HCT116 (cell line): ENCODE measurements around the gene IARS1. TPM values are rescaled to one million over a fixed set of nuclear protein-coding genes. Genes with fewer than 3 reads are reported as not detected.

Source experiments
- ATAC-seq: fragments of 200-7000 bp; cut with Tn5 transposase; 2 replicates; pipeline ENCODE4 v1.9.1; 2020; ENCODE audit warnings: mild to moderate bottlenecking, moderate library complexity
- BruUV-seq: library from RNA; stranded (reverse); fragments of 400-500 nt; replicated peaks from 2 replicates; lab custom pipeline; 2021; lab: Mats Ljungman, UMichigan
- CTCF ChIA-PET: fragments of 300-600 bp; sonication (Branson Sonifier 250); formaldehyde crosslinking; loops from one replicate; lab custom pipeline; 2021; ENCODE audit warnings: antibody characterized with exemption; lab: Charles Lee
- POLR2A ChIA-PET: fragments of 300-600, 350-600 bp; sonication (Branson Sonifier 250); formaldehyde crosslinking; loops from one replicate; lab custom pipeline; 2021; ENCODE audit warnings: antibody characterized with exemption; lab: Charles Lee
- RAD21 ChIA-PET, 2 experiments: fragments of 300-600 bp; sonication (Branson Sonifier 250); formaldehyde crosslinking; loops; one replicate each; lab custom pipeline; 2023; ENCODE audit warnings: low total read pairs in 2 of 2; ENCODE audit not compliant: uncharacterized antibody in 2 of 2, unreplicated experiment in 2 of 2, low non-redundant PET in 1 of 2; lab: Charles Lee
- DNase-seq: peaks from one replicate; pipeline ENCODE4 v3.0.0-alpha.2; 2010; ENCODE audit warnings: low read depth, low spot score
- H2AFZ ChIP-seq: fragments of 200-600 bp; shearing (Covaris generic), sonication (generic); 2 replicates; pipeline ENCODE4 v1.6.1; 2017; ENCODE audit warnings: low read depth, mixed run types, mixed read lengths, antibody characterized with exemption, low read length; ENCODE audit not compliant: poor library complexity, severe bottlenecking
- H3K27ac ChIP-seq: 2 replicates; pipeline ENCODE4 v1.5.1; 2012; ENCODE audit warnings: low read depth, low read length
- H3K27me3 ChIP-seq: fragments of 200-600 bp; sonication (generic); 2 replicates; pipeline ENCODE4 v1.6.1; 2016; ENCODE audit warnings: mixed run types, low read length, mixed read lengths; ENCODE audit not compliant: insufficient read depth
- H3K36me3 ChIP-seq, 2 experiments: fragments of 200-500 bp in 1 of 2; fragments of 200-600 bp in 1 of 2; sonication (Bioruptor generic) in 1 of 2; sonication (generic) in 1 of 2; 2 replicates each; pipeline versions ENCODE4 v1.5.1 to v1.6.1; 2014 to 2016; ENCODE audit warnings: low read length in 2 of 2, inconsistent platforms in 1 of 2, mixed read lengths in 1 of 2, mixed run types in 1 of 2; ENCODE audit not compliant: insufficient read depth in 2 of 2, control insufficient read depth in 1 of 2
- H3K4me1 ChIP-seq, 2 experiments: fragments of 200-600 bp in 1 of 2; sonication (generic) in 1 of 2; 2 replicates each; pipeline versions ENCODE4 v1.5.1 to v1.6.1; 2012 to 2017; ENCODE audit warnings: low read length in 2 of 2, inconsistent platforms in 1 of 2, mild to moderate bottlenecking in 1 of 2, mixed read lengths in 1 of 2, mixed run types in 1 of 2, moderate library complexity in 1 of 2; ENCODE audit not compliant: insufficient read depth in 2 of 2, control insufficient read depth in 1 of 2
- H3K4me2 ChIP-seq: fragments of 200-600 bp; sonication (generic); 2 replicates; pipeline ENCODE4 v1.6.1; 2017; ENCODE audit warnings: mixed run types, low read length, mixed read lengths
- H3K4me3 ChIP-seq, 2 experiments: fragments of 200-600 bp in 1 of 2; sonication (generic) in 1 of 2; replicated peaks in 1 of 2; 2 replicates each; pipeline ENCODE4 v1.5.1; 2011 to 2016; ENCODE audit warnings: low read length in 2 of 2, control low read depth in 1 of 2, low read depth in 1 of 2, mild to moderate bottlenecking in 1 of 2, mixed read lengths in 1 of 2, mixed run types in 1 of 2
- H3K79me2 ChIP-seq: fragments of 200-600 bp; sonication (generic); 2 replicates; pipeline ENCODE4 v1.6.1; 2017; ENCODE audit warnings: mild to moderate bottlenecking, mixed run types, low read length, moderate library complexity, mixed read lengths; ENCODE audit not compliant: insufficient read depth
- H3K9ac ChIP-seq: fragments of 200-600 bp; sonication (generic); 2 replicates; pipeline ENCODE4 v1.6.1; 2016; ENCODE audit warnings: low read length, mixed read lengths
- H3K9me2 ChIP-seq: fragments of 200-600 bp; sonication (generic), shearing (Covaris generic); 2 replicates; pipeline ENCODE4 v1.6.1; 2017; ENCODE audit warnings: mixed run types, mild to moderate bottlenecking, moderate library complexity; ENCODE audit not compliant: insufficient read depth
- H3K9me3 ChIP-seq, 2 experiments: fragments of 200-500 bp in 1 of 2; fragments of 200-600 bp in 1 of 2; sonication (Bioruptor generic) in 1 of 2; sonication (generic) in 1 of 2; 2 replicates each; pipeline ENCODE4 v1.6.1; 2014 to 2017; ENCODE audit warnings: low read length in 2 of 2, mixed read lengths in 2 of 2, inconsistent platforms in 1 of 2, low read depth in 1 of 2, mild to moderate bottlenecking in 1 of 2, mixed run types in 1 of 2, moderate library complexity in 1 of 2; ENCODE audit not compliant: control insufficient read depth in 1 of 2, insufficient read depth in 1 of 2
- H4K20me1 ChIP-seq: fragments of 200-600 bp; sonication (generic), shearing (Covaris generic); 2 replicates; pipeline ENCODE4 v1.6.1; 2017; ENCODE audit warnings: mixed run types, mild to moderate bottlenecking, moderate library complexity; ENCODE audit not compliant: insufficient read depth
- ATF3 ChIP-seq: IDR thresholded peaks from 2 replicates; pipeline ENCODE4 v1.6.1; 2012
- CEBPB ChIP-seq: IDR thresholded peaks from 2 replicates; pipeline ENCODE4 v1.6.1; 2012; ENCODE audit warnings: low read depth
- EGR1 ChIP-seq: IDR thresholded peaks from 2 replicates; pipeline ENCODE4 v1.6.1; 2012; ENCODE audit warnings: low read depth
- EZH2 ChIP-seq: fragments of 200-600 bp; sonication (generic); IDR thresholded peaks from 2 replicates; pipeline ENCODE4 v1.6.1; 2017; ENCODE audit warnings: antibody characterized with exemption, mixed run types
- EZH2phosphoT487 ChIP-seq: fragments of 200-600 bp; IDR thresholded peaks from 2 replicates; pipeline ENCODE4 v1.6.1; 2018; ENCODE audit warnings: antibody characterized with exemption, borderline replicate concordance
- JUND ChIP-seq: IDR thresholded peaks from 2 replicates; pipeline ENCODE4 v1.6.1; 2012
- POLR2A ChIP-seq: IDR thresholded peaks from 2 replicates; pipeline ENCODE4 v1.7.0; 2011; ENCODE audit warnings: borderline replicate concordance; ENCODE audit not compliant: insufficient read depth, insufficient read length; ENCODE audit errors: extremely low read depth
- POLR2AphosphoS5 ChIP-seq: IDR thresholded peaks from 2 replicates; pipeline ENCODE4 v1.6.1; 2011; ENCODE audit warnings: mild to moderate bottlenecking, low read depth, low read length, moderate library complexity
- RAD21 ChIP-seq: IDR thresholded peaks from 2 replicates; pipeline ENCODE4 v1.6.1; 2012; ENCODE audit warnings: low read depth, mild to moderate bottlenecking
- REST ChIP-seq: IDR thresholded peaks from 2 replicates; pipeline ENCODE4 v1.6.1; 2012; ENCODE audit warnings: low read depth
- SIN3A ChIP-seq: IDR thresholded peaks from 2 replicates; pipeline ENCODE4 v1.6.1; 2012; ENCODE audit warnings: low read depth
- SP1 ChIP-seq: IDR thresholded peaks from 2 replicates; pipeline ENCODE4 v1.6.1; 2012; ENCODE audit warnings: low read depth
- TCF7L2 ChIP-seq: IDR thresholded peaks from 2 replicates; pipeline ENCODE4 v1.7.0; 2011; ENCODE audit warnings: borderline replicate concordance, inconsistent platforms; ENCODE audit not compliant: insufficient read depth, insufficient read length; ENCODE audit errors: extremely low read depth
- YY1 ChIP-seq: IDR thresholded peaks from 2 replicates; pipeline ENCODE4 v1.6.1; 2011; ENCODE audit warnings: low read length, low read depth, moderate library complexity, mild to moderate bottlenecking; ENCODE audit not compliant: insufficient replicate concordance; ENCODE audit errors: extremely low read depth
- ZFX ChIP-seq: fragments of 450-650 bp; IDR thresholded peaks from 2 replicates; pipeline ENCODE4 v1.6.1; 2017
- ZNF274 ChIP-seq: fragments of 200-500 bp; sonication (Bioruptor generic); IDR thresholded peaks from 2 replicates; pipeline ENCODE4 v1.6.1; 2014; ENCODE audit warnings: mild to moderate bottlenecking, low read depth, low read length, inconsistent platforms
- intact Hi-C: fragments of 100-400 bp; cut with micrococcal nuclease; formaldehyde crosslinking; loops from 2 replicates; pipeline ENCODE4 v1.10.0; 2022
- total RNA-seq: library from RNA; stranded (reverse); gene quantifications from one replicate; pipeline ENCODE4 v1.2.1, GENCODE V29; 2021; ENCODE audit not compliant: unreplicated experiment
- TF ChIP-seq, protein P1 (sequence below): IDR thresholded peaks from 2 replicates; pipeline ENCODE4 v1.6.1; 2012
- TF ChIP-seq, protein P2 (sequence below), 3 experiments: fragments of 200-600 bp in 1 of 3; sonication (generic) in 1 of 3; IDR thresholded peaks in 2 of 3; conservative IDR thresholded peaks in 1 of 3; 2 replicates each; pipeline ENCODE4 v1.5.1; 2012 to 2017; ENCODE audit warnings: low read depth in 2 of 3, low read length in 2 of 3, antibody characterized with exemption in 1 of 3, borderline replicate concordance in 1 of 3, control low read depth in 1 of 3, mild to moderate bottlenecking in 1 of 3, mixed read lengths in 1 of 3, mixed run types in 1 of 3, moderate library complexity in 1 of 3; ENCODE audit not compliant: insufficient read depth in 1 of 3
- TF ChIP-seq, protein P3 (sequence below): IDR thresholded peaks from 2 replicates; pipeline ENCODE4 v1.6.1; 2011; ENCODE audit warnings: mild to moderate bottlenecking, low read length, moderate library complexity; ENCODE audit not compliant: insufficient replicate concordance; ENCODE audit errors: extremely low read depth

The IARS1 gene
- total RNA-seq, 1 experiment from 2014 or later = 279 TPM

GRCh38 chr9:92324431-92324830, 30.9 kb upstream of the IARS1 start:
- Histone ChIP-seq H3K9me2 (no peaks in the 10 kb centered on the region), H3K27me3 (no peaks in the 10 kb centered on the region), H3K4me2 (peak overlapping the region; percentile 82), H3K9ac (peak overlapping the region; percentile 88), H3K4me3 (peak overlapping the region; percentile 86 to 88), H3K4me1 (peaks cover 9 to 17% of the 10 kb centered on the region in 2 experiments; a peak in 3 of 4 replicates), H3K36me3 (peaks cover 17 to 18% of the 10 kb centered on the region in 2 experiments), H2AFZ (no peak overlapping the region), H3K27ac (peak overlapping the region; percentile 87; the same call in 1 of the 2 replicates), H4K20me1 (no peaks in the 10 kb centered on the region), H3K9me3 (no peaks in the 10 kb centered on the region), H3K79me2 (peaks cover 31% of the 10 kb centered on the region)
- BruUV-seq = no TSS peak
- intact Hi-C loops = no loop called here
- no peak for DNase-seq
- no peak for ATAC-seq
- CTCF ChIA-PET = no interaction called here
- TF ChIP-seq TCF7L2 = no peak
- TF ChIP-seq, protein P1, sequence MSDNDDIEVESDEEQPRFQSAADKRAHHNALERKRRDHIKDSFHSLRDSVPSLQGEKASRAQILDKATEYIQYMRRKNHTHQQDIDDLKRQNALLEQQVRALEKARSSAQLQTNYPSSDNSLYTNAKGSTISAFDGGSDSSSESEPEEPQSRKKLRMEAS = no peak
- no peak for TF ChIP-seq ZFX
- TF ChIP-seq JUND = no peak
- TF ChIP-seq POLR2A = no peak
- no peak for TF ChIP-seq EZH2phosphoT487
- TF ChIP-seq ATF3 = no peak
- no peak for TF ChIP-seq YY1
- TF ChIP-seq, protein P2, sequence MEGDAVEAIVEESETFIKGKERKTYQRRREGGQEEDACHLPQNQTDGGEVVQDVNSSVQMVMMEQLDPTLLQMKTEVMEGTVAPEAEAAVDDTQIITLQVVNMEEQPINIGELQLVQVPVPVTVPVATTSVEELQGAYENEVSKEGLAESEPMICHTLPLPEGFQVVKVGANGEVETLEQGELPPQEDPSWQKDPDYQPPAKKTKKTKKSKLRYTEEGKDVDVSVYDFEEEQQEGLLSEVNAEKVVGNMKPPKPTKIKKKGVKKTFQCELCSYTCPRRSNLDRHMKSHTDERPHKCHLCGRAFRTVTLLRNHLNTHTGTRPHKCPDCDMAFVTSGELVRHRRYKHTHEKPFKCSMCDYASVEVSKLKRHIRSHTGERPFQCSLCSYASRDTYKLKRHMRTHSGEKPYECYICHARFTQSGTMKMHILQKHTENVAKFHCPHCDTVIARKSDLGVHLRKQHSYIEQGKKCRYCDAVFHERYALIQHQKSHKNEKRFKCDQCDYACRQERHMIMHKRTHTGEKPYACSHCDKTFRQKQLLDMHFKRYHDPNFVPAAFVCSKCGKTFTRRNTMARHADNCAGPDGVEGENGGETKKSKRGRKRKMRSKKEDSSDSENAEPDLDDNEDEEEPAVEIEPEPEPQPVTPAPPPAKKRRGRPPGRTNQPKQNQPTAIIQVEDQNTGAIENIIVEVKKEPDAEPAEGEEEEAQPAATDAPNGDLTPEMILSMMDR (IDR thresholded peaks at IDR 0.05 in 2 of 3, conservative IDR thresholded peaks at IDR 0.05 in 1 of 3; ENCODE audit: borderline replicate concordance in 1 of 3, insufficient read depth in 1 of 3, low read depth in 2 of 3, low read length in 2 of 3) = no peak
- TF ChIP-seq EZH2 = no peak
- TF ChIP-seq RAD21 = no peak
- TF ChIP-seq POLR2AphosphoS5 = no peak
- no peak for TF ChIP-seq ZNF274
- TF ChIP-seq CEBPB = no peak
- no peak for TF ChIP-seq SP1
- TF ChIP-seq REST = no peak
- no peak for TF ChIP-seq EGR1
- TF ChIP-seq, protein P3, sequence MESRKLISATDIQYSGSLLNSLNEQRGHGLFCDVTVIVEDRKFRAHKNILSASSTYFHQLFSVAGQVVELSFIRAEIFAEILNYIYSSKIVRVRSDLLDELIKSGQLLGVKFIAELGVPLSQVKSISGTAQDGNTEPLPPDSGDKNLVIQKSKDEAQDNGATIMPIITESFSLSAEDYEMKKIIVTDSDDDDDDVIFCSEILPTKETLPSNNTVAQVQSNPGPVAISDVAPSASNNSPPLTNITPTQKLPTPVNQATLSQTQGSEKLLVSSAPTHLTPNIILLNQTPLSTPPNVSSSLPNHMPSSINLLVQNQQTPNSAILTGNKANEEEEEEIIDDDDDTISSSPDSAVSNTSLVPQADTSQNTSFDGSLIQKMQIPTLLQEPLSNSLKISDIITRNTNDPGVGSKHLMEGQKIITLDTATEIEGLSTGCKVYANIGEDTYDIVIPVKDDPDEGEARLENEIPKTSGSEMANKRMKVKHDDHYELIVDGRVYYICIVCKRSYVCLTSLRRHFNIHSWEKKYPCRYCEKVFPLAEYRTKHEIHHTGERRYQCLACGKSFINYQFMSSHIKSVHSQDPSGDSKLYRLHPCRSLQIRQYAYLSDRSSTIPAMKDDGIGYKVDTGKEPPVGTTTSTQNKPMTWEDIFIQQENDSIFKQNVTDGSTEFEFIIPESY = no peak
- TF ChIP-seq SIN3A = no peak
- POLR2A ChIA-PET = no interaction called here
- RAD21 ChIA-PET = interaction anchor here in 1 of 2 experiments (0.6 kb wide), 1 partner anchor 157 kb away, joined by 3 read pairs; no protein-coding TSS in a partner anchor
